Neural cell (in vitro differentiated cells): ENCODE results near the gene GALNT12. TPM values are rescaled to one million over a fixed set of nuclear protein-coding genes. Genes with fewer than 3 reads are reported as not detected.

Source experiments
- H2AFZ ChIP-seq: fragments of 200-600, 300-800 bp; sonication (generic), shearing (Covaris generic); 2 replicates; pipeline ENCODE4 v1.6.0; 2014; ENCODE audit warnings: low read depth, mild to moderate bottlenecking, antibody characterized with exemption, low read length, moderate library complexity
- H3F3A ChIP-seq: fragments of 200-600 bp; shearing (Covaris generic); 2 replicates; pipeline ENCODE4 v1.6.1; 2016; ENCODE audit warnings: mild to moderate bottlenecking, moderate library complexity, mixed read lengths, antibody characterized with exemption, low read length; ENCODE audit not compliant: insufficient read depth, poor library complexity, severe bottlenecking
- H3K27ac ChIP-seq: fragments of 200-600, 300-800 bp; sonication (generic), shearing (Covaris generic); 2 replicates; pipeline ENCODE4 v1.5.1; 2014; ENCODE audit warnings: mild to moderate bottlenecking, low read length, moderate library complexity
- H3K27me3 ChIP-seq: fragments of 300-800, 200-600 bp; sonication (generic), shearing (Covaris generic); 2 replicates; pipeline ENCODE4 v1.6.0; 2014; ENCODE audit warnings: mild to moderate bottlenecking, low read depth, low read length, moderate library complexity; ENCODE audit not compliant: insufficient read depth
- H3K36me3 ChIP-seq: fragments of 300-800, 200-600 bp; sonication (generic), shearing (Covaris generic); 2 replicates; pipeline ENCODE4 v1.5.1; 2014; ENCODE audit warnings: mild to moderate bottlenecking, antibody characterized with exemption, low read length, moderate library complexity; ENCODE audit not compliant: insufficient read depth
- H3K4me2 ChIP-seq: fragments of 300-800, 200-600 bp; sonication (generic), shearing (Covaris generic); 2 replicates; pipeline ENCODE4 v1.6.0; 2014; ENCODE audit warnings: mild to moderate bottlenecking, low read length
- H3K4me3 ChIP-seq: fragments of 300-800, 200-600 bp; sonication (generic), shearing (Covaris generic); 2 replicates; pipeline ENCODE4 v1.5.1; 2014; ENCODE audit warnings: mild to moderate bottlenecking, low read length, moderate library complexity
- H3K79me2 ChIP-seq: fragments of 200-600 bp; shearing (Covaris generic); replicated peaks from 2 replicates; pipeline ENCODE4 v1.6.0; 2014; ENCODE audit warnings: mild to moderate bottlenecking, low read length, moderate library complexity; ENCODE audit not compliant: insufficient read depth
- H3K9ac ChIP-seq: fragments of 300-800, 200-600 bp; sonication (generic), shearing (Covaris generic); 2 replicates; pipeline ENCODE4 v1.6.1; 2016; ENCODE audit warnings: mild to moderate bottlenecking, low read length, mixed read lengths
- H3K9me2 ChIP-seq: fragments of 200-600 bp; shearing (Covaris generic); 2 replicates; pipeline ENCODE4 v1.6.1; 2016; ENCODE audit warnings: mild to moderate bottlenecking, low read length, mixed read lengths; ENCODE audit not compliant: insufficient read depth
- H3K9me3 ChIP-seq: fragments of 200-600, 300-800 bp; sonication (generic), shearing (Covaris generic); 2 replicates; pipeline ENCODE4 v1.6.1; 2016; ENCODE audit warnings: mild to moderate bottlenecking, mixed run types, low read length, moderate library complexity, mixed read lengths
- H4K20me1 ChIP-seq: fragments of 200-600 bp; shearing (Covaris generic); 2 replicates; pipeline ENCODE4 v1.6.1; 2016; ENCODE audit warnings: mild to moderate bottlenecking, mixed run types; ENCODE audit not compliant: insufficient read depth
- CTCF ChIP-seq: fragments of 450-650 bp; IDR thresholded peaks from 2 replicates; pipeline ENCODE4 v1.5.1; 2014; ENCODE audit warnings: antibody characterized with exemption, mild to moderate bottlenecking, moderate library complexity; ENCODE audit not compliant: poor library complexity, severe bottlenecking
- EP300 ChIP-seq: fragments of 450-650 bp; conservative IDR thresholded peaks from 2 replicates; pipeline ENCODE4 v1.6.1; 2014; ENCODE audit warnings: antibody characterized with exemption, mild to moderate bottlenecking, moderate library complexity; ENCODE audit not compliant: poor library complexity, severe bottlenecking
- EZH2 ChIP-seq: fragments of 200-600, 300-800 bp; shearing (Covaris generic), sonication (generic); IDR thresholded peaks from 2 replicates; pipeline ENCODE4 v1.6.1; 2014; ENCODE audit warnings: antibody characterized with exemption, low read length, borderline replicate concordance, mild to moderate bottlenecking; ENCODE audit not compliant: insufficient read depth, poor library complexity, severe bottlenecking
- MXI1 ChIP-seq: fragments of 450-650 bp; conservative IDR thresholded peaks from 2 replicates; pipeline ENCODE4 v1.6.1; 2014; ENCODE audit warnings: antibody characterized with exemption, mild to moderate bottlenecking; ENCODE audit not compliant: poor library complexity, severe bottlenecking
- POLR2AphosphoS5 ChIP-seq: IDR thresholded peaks from 2 replicates; pipeline ENCODE4 v1.6.1; 2012
- RAD21 ChIP-seq: fragments of 450-650 bp; conservative IDR thresholded peaks from 2 replicates; pipeline ENCODE4 v1.6.1; 2014; ENCODE audit warnings: antibody characterized with exemption, mild to moderate bottlenecking, moderate library complexity
- SMC3 ChIP-seq: fragments of 450-650 bp; conservative IDR thresholded peaks from 2 replicates; pipeline ENCODE4 v1.6.1; 2014; ENCODE audit warnings: antibody characterized with exemption, mild to moderate bottlenecking, moderate library complexity; ENCODE audit not compliant: poor library complexity
- TAF1 ChIP-seq: IDR thresholded peaks from 2 replicates; pipeline ENCODE4 v1.6.1; 2012; ENCODE audit warnings: low read depth
- polyA plus RNA-seq: library from polyadenylated mRNA; depleted of rRNA; stranded (reverse); fragments of >200 nt; gene quantifications from 2 replicates; pipeline ENCODE4 v1.2.3, GENCODE V29; 2014
- TF ChIP-seq, protein P1 (sequence below): IDR thresholded peaks from 2 replicates; pipeline ENCODE4 v1.6.1; 2012; ENCODE audit warnings: borderline replicate concordance

The GALNT12 gene
- polyA plus RNA-seq, 1 donor from 2014 or later, result 8.4 TPM

DNA sequence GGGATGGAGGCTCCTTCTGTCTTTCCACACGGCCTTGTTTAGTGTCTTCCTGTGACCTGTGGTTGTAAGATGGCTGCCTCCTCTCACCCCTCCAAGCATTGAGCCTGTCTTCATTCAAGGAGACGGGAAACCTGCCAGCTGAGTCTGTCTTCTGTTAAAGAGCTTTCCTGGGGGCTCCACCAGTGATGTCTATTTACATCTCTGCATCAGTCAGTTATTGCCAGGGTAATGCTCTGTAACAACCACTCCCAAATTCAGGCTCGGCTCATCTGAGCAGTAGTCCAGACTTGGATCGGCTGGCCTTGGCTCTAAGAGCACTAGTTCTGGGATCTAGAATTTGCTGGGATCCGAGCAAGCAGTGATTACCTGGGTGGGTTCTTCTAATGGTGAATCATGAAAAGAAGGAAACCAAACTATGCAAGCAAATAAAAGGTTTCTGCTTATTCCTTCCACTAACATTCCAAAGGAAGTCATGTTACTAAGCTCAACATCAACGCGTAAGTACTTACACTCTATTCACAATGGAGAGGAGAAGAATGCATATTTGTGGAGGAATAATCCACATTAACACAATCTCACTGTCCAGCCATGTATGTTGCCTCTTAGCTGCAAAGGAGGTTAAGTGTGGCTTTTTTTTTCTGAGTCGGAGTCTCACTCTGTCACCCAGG, 61.7 kb downstream of the GALNT12 start:
- no peaks in the 10 kb centered on the region for H3K79me2 ChIP-seq
- no peak overlapping the region for H3K4me3 ChIP-seq
- H3K4me2 ChIP-seq, result no peak overlapping the region
- H4K20me1 ChIP-seq, result no peaks in the 10 kb centered on the region
- no peaks in the 10 kb centered on the region for H3F3A ChIP-seq
- no peak overlapping the region for H3K27ac ChIP-seq
- H3K36me3 ChIP-seq, result no peaks in the 10 kb centered on the region
- H3K9ac ChIP-seq, result no peak overlapping the region
- H3K27me3 ChIP-seq, result no peaks in the 10 kb centered on the region
- no peak for TF ChIP-seq MXI1
- no peak for TF ChIP-seq POLR2AphosphoS5
- no peak for TF ChIP-seq TAF1
- TF ChIP-seq EP300, result no peak
- TF ChIP-seq, protein P1, sequence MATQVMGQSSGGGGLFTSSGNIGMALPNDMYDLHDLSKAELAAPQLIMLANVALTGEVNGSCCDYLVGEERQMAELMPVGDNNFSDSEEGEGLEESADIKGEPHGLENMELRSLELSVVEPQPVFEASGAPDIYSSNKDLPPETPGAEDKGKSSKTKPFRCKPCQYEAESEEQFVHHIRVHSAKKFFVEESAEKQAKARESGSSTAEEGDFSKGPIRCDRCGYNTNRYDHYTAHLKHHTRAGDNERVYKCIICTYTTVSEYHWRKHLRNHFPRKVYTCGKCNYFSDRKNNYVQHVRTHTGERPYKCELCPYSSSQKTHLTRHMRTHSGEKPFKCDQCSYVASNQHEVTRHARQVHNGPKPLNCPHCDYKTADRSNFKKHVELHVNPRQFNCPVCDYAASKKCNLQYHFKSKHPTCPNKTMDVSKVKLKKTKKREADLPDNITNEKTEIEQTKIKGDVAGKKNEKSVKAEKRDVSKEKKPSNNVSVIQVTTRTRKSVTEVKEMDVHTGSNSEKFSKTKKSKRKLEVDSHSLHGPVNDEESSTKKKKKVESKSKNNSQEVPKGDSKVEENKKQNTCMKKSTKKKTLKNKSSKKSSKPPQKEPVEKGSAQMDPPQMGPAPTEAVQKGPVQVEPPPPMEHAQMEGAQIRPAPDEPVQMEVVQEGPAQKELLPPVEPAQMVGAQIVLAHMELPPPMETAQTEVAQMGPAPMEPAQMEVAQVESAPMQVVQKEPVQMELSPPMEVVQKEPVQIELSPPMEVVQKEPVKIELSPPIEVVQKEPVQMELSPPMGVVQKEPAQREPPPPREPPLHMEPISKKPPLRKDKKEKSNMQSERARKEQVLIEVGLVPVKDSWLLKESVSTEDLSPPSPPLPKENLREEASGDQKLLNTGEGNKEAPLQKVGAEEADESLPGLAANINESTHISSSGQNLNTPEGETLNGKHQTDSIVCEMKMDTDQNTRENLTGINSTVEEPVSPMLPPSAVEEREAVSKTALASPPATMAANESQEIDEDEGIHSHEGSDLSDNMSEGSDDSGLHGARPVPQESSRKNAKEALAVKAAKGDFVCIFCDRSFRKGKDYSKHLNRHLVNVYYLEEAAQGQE, result no peak
- TF ChIP-seq SMC3, result no peak
- no peak for TF ChIP-seq RAD21
- no peak overlapping the region for H2AFZ ChIP-seq
- H3K9me2 ChIP-seq, result no peaks in the 10 kb centered on the region
- H3K9me3 ChIP-seq, result no peaks in the 10 kb centered on the region

DNA sequence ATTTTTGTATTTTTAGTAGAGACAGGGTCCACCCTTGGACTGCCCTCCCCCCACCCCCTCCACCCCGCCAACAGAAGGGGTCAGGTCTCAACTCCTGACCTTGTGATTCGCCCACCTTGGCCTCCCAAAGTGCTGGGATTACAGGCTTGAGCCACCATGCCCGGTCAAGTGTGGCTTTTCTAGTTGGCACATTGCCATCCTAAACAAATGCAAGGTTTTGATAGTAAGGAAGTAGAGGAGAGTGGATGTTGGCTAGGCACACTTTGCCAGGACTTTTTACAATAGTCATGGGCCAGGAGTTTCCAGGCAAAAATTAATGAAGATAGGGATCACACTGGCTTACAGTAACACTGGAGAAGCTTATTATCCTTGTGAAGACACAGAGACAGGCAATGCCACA, 62.4 kb downstream of the GALNT12 start:
- no peak for TF ChIP-seq SMC3
- TF ChIP-seq MXI1, result no peak
- TF ChIP-seq EP300, result no peak
- no peak for TF ChIP-seq CTCF
- TF ChIP-seq TAF1, result no peak
- TF ChIP-seq, protein P1, result no peak
- TF ChIP-seq EZH2, result no peak
- no peaks in the 10 kb centered on the region for H3K36me3 ChIP-seq
- no peak overlapping the region for H3K4me2 ChIP-seq
- H3F3A ChIP-seq, result no peaks in the 10 kb centered on the region
- no peaks in the 10 kb centered on the region for H3K9me3 ChIP-seq
- no peaks in the 10 kb centered on the region for H3K79me2 ChIP-seq
- no peak overlapping the region for H3K27ac ChIP-seq
- no peak overlapping the region for H3K4me3 ChIP-seq
- no peaks in the 10 kb centered on the region for H3K27me3 ChIP-seq
- H2AFZ ChIP-seq, result no peak overlapping the region
- H3K9me2 ChIP-seq, result no peaks in the 10 kb centered on the region
- no peaks in the 10 kb centered on the region for H4K20me1 ChIP-seq
- H3K9ac ChIP-seq, result no peak overlapping the region
